SIG-M5 treated with dmso at 0.1 percent for 504 hours (cell line): ENCODE results near the gene UNC13B.

Experiments
- DNase-seq: peaks from one replicate; lab custom pipeline; 2025; ENCODE audit not compliant: unreplicated experiment; lab: John Stamatoyannopoulos, UW

Gene UNC13B

GRCh38 chr9:35322075-35322885, 160.5 kb downstream of the UNC13B start:
- no peak for DNase-seq

- DNase-seq, result no peak
These were observed 163.2 kb downstream of the UNC13B start for GRCh38 chr9:35324966-35325365.

- DNase-seq, result no peak
These were observed 171.7 kb downstream of the UNC13B start for GRCh38 chr9:35333551-35333950.

GRCh38 chr9:35335164-35335563, 173.4 kb downstream of the UNC13B start:
- no peak for DNase-seq

- no peak for DNase-seq
These were observed 176.3 kb downstream of the UNC13B start for GRCh38 chr9:35338086-35338485.

- no peak for DNase-seq
These were observed 176.9 kb downstream of the UNC13B start for GRCh38 chr9:35338561-35339274.

GRCh38 chr9:35340046-35340445, 178.2 kb downstream of the UNC13B start:
- DNase-seq, result no peak

- peak; percentile 18 for DNase-seq
These were observed 179.2 kb downstream of the UNC13B start for GRCh38 chr9:35341021-35341420.

GRCh38 chr9:35341585-35341984, 179.8 kb downstream of the UNC13B start:
- DNase-seq, result no peak

- no peak for DNase-seq
These were observed 180.6 kb downstream of the UNC13B start for GRCh38 chr9:35342221-35342958.

- no peak for DNase-seq
These were observed 186.3 kb downstream of the UNC13B start for GRCh38 chr9:35348109-35348508.

- no peak for DNase-seq
These were observed 187.6 kb downstream of the UNC13B start for GRCh38 chr9:35349287-35349990.

- no peak for DNase-seq
These were observed 188.4 kb downstream of the UNC13B start for GRCh38 chr9:35350212-35350611.

- no peak for DNase-seq
These were observed 189.2 kb downstream of the UNC13B start for GRCh38 chr9:35350827-35351549.

- DNase-seq, result no peak
These were observed 192.0 kb downstream of the UNC13B start for GRCh38 chr9:35353731-35354365.

GRCh38 chr9:35355939-35356338, 194.1 kb downstream of the UNC13B start:
- DNase-seq, result no peak

- no peak for DNase-seq
These were observed 195.3 kb downstream of the UNC13B start for GRCh38 chr9:35357116-35357515.

- DNase-seq, result no peak
These were observed 196.0 kb downstream of the UNC13B start for GRCh38 chr9:35357826-35358225.

GRCh38 chr9:35364817-35365585, 203.2 kb downstream of the UNC13B start:
- no peak for DNase-seq
